Natural killer cell (primary cell): ENCODE measurements around the gene STK40. TPM values are rescaled to one million over a fixed set of nuclear protein-coding genes. Genes with fewer than 3 reads are reported as not detected.

ENCODE experiments used
- ATAC-seq, 3 donors: fragments of 150-1000 bp in 2 of 3; fragments of 200-7000 bp in 1 of 3; cut with Tn5 transposase; 1 replicate in 1 of 3; 2 replicates in 2 of 3; pipeline ENCODE4 v1.10.0; 2021; ENCODE audit warnings: mild to moderate bottlenecking in 2 of 3, moderate library complexity in 2 of 3
- DNase-seq, 2 donors: peaks; one replicate each; pipeline versions ENCODE4 v3.0.0 to v3.0.0-alpha.2; 2013 to 2021; ENCODE audit warnings: mixed read lengths in 1 of 2
- H3K27ac ChIP-seq: one replicate; pipeline ENCODE4 v1.5.1; 2013; ENCODE audit warnings: mild to moderate bottlenecking, low read length
- H3K27me3 ChIP-seq: one replicate; pipeline ENCODE4 v1.6.1; 2013; ENCODE audit warnings: low read length; ENCODE audit not compliant: control insufficient read depth, insufficient read depth
- H3K36me3 ChIP-seq: one replicate; pipeline ENCODE4 v1.6.1; 2013; ENCODE audit warnings: low read length; ENCODE audit not compliant: control insufficient read depth, insufficient read depth
- H3K4me1 ChIP-seq: one replicate; pipeline ENCODE4 v1.6.1; 2013; ENCODE audit warnings: low read length; ENCODE audit not compliant: control insufficient read depth, insufficient read depth
- H3K4me3 ChIP-seq: one replicate; pipeline ENCODE4 v1.5.1; 2013; ENCODE audit warnings: low read length
- H3K9me3 ChIP-seq: one replicate; pipeline ENCODE4 v1.6.1; 2013; ENCODE audit warnings: low read length; ENCODE audit not compliant: control insufficient read depth, insufficient read depth
- H3K27ac Mint-ChIP-seq, 2 donors: one replicate each; pipeline ENCODE4 v1.8.0; 2022; ENCODE audit warnings: mild to moderate bottlenecking in 2 of 2, mixed read lengths in 2 of 2, moderate library complexity in 1 of 2
- H3K27me3 Mint-ChIP-seq, 2 donors: one replicate each; pipeline ENCODE4 v1.8.0; 2022; ENCODE audit warnings: low read depth in 2 of 2, mixed read lengths in 2 of 2
- H3K36me3 Mint-ChIP-seq: one replicate; pipeline ENCODE4 v1.8.0; 2022; ENCODE audit warnings: mixed read lengths
- H3K4me1 Mint-ChIP-seq, 2 donors: one replicate each; pipeline ENCODE4 v1.8.0; 2022; ENCODE audit warnings: mixed read lengths in 2 of 2
- H3K4me3 Mint-ChIP-seq: one replicate; pipeline ENCODE4 v1.8.0; 2022; ENCODE audit warnings: mild to moderate bottlenecking, moderate library complexity, mixed read lengths
- H3K9me3 Mint-ChIP-seq, 2 donors: one replicate each; pipeline ENCODE4 v1.8.0; 2022; ENCODE audit warnings: mixed read lengths in 2 of 2
- CTCF ChIP-seq: fragments of 200-600 bp; IDR thresholded peaks from one replicate; pipeline ENCODE4 v1.8.0; 2022; ENCODE audit warnings: antibody characterized with exemption
- WGBS: methylation state at CpG from one replicate; pipeline ENCODE4 v1.1.7; 2013; ENCODE audit warnings: missing lambda C conversion rate; ENCODE audit not compliant: insufficient coverage; 5-methylcytosine and 5-hydroxymethylcytosine counted together
- intact Hi-C: fragments of 100-400 bp; cut with micrococcal nuclease; formaldehyde crosslinking; loops from one replicate; pipeline ENCODE4 v1.14.2; 2022
- total RNA-seq, 4 donors: library from RNA; stranded (reverse); fragments of 120-200 nt in 1 of 4; gene quantifications; one replicate each; pipeline versions ENCODE4 v1.2.3 to v1.2.4, GENCODE V29; 2013 to 2022

The STK40 gene
- total RNA-seq, 3 donors from 2014 or later (not counting 1 experiment from before 2014, with no cell fraction given) = 55.9 to 65.3 (median 59.8) TPM

GRCh38 chr1:36386265-36387140 is 779 bp upstream of the STK40 start:
- peak; percentile 53 to 76 (median 62) for ATAC-seq
- 8% methylated on average over 14 of the region's 14 CpGs for WGBS
- intact Hi-C loops = loop anchor here (1.0 to 5.0 kb wide), 3 partner anchors 11 to 164 kb away; partner anchors contain the start of genes LSM10 and THRAP3

GRCh38 chr1:36384542-36385409 is 948 bp downstream of the STK40 start:
- TF ChIP-seq CTCF = no peak
- Histone ChIP-seq H3K9me3 (no peaks in the 10 kb centered on the region), H3K36me3 (no peaks in the 10 kb centered on the region), H3K27ac (peak overlapping the region; percentile 66), H3K4me1 (peaks cover 49% of the 10 kb centered on the region), H3K4me3 (peak overlapping the region; percentile 55), H3K27me3 (no peaks in the 10 kb centered on the region)
- Mint-ChIP-seq H3K4me3 (peak overlapping the region; percentile 89), H3K27ac (peak overlapping the region; percentile 98 to 99), H3K36me3 (no peaks in the 10 kb centered on the region), H3K4me1 (peaks cover 57 to 70% of the 10 kb centered on the region in 2 donors), H3K27me3 (no peaks in the 10 kb centered on the region), H3K9me3 (no peaks in the 10 kb centered on the region)
- under 1% methylated on average over 25 of the region's 25 CpGs for WGBS
- intact Hi-C loops = loop anchor here (5.0 kb wide), 1 partner anchor 162 kb away; the partner anchor contains the start of gene THRAP3
- DNase-seq (peak; percentile 37 to 66), ATAC-seq (no peak)

More at GRCh38 chr1:36386265-36387140, 779 bp upstream of the STK40 start:
- DNase-seq = peak; percentile 78 to 90
- peaks cover 39 to 54% of the 10 kb centered on the region in 2 donors for H3K4me1 Mint-ChIP-seq
- H3K4me3 ChIP-seq = peak overlapping the region; percentile 59
- no peaks in the 10 kb centered on the region for H3K9me3 Mint-ChIP-seq
- no peaks in the 10 kb centered on the region for H3K27me3 ChIP-seq
- peaks cover 12% of the 10 kb centered on the region for H3K36me3 ChIP-seq
- no peaks in the 10 kb centered on the region for H3K27me3 Mint-ChIP-seq
- H3K4me3 Mint-ChIP-seq = peak overlapping the region; percentile 89
- H3K36me3 Mint-ChIP-seq = no peaks in the 10 kb centered on the region
- no peak for TF ChIP-seq CTCF
- H3K4me1 ChIP-seq = peaks cover 59% of the 10 kb centered on the region
- H3K27ac Mint-ChIP-seq = peak overlapping the region; percentile 98 to 99
- H3K9me3 ChIP-seq = no peaks in the 10 kb centered on the region
- H3K27ac ChIP-seq = peak overlapping the region; percentile 96

GRCh38 chr1:36383240-36383639 is 2.5 kb downstream of the STK40 start:
- Mint-ChIP-seq H3K4me3 (peak overlapping the region; percentile 67), H3K4me1 (peaks cover 67 to 80% of the 10 kb centered on the region in 2 donors), H3K9me3 (no peaks in the 10 kb centered on the region), H3K27me3 (no peaks in the 10 kb centered on the region), H3K27ac (peak overlapping the region; percentile 98 to 99), H3K36me3 (no peaks in the 10 kb centered on the region)
- Histone ChIP-seq H3K36me3 (no peaks in the 10 kb centered on the region), H3K27ac (no peak overlapping the region), H3K27me3 (no peaks in the 10 kb centered on the region), H3K9me3 (no peaks in the 10 kb centered on the region), H3K4me1 (peaks cover 48% of the 10 kb centered on the region), H3K4me3 (no peak overlapping the region)
- intact Hi-C loops = no loop called here
- DNase-seq (no peak), ATAC-seq (no peak)
- 97% methylated on average over 4 of the region's 4 CpGs for WGBS
- no peak for TF ChIP-seq CTCF
